Glutamatergic neuron (in vitro differentiated cells): ENCODE results near the gene BRSK2. TPM values are rescaled to one million over a fixed set of nuclear protein-coding genes. Genes with fewer than 3 reads are reported as not detected.

Experiments used
- DNase-seq: peaks from one replicate; pipeline ENCODE4 v3.0.0; 2022
- H3K27ac Mint-ChIP-seq: one replicate; pipeline ENCODE4 v1.8.0; 2020; ENCODE audit warnings: mild to moderate bottlenecking, mixed read lengths, inconsistent platforms; ENCODE audit not compliant: unreplicated experiment
- H3K27me3 Mint-ChIP-seq: one replicate; pipeline ENCODE4 v1.8.0; 2020; ENCODE audit warnings: mild to moderate bottlenecking, moderate library complexity, mixed read lengths, inconsistent platforms; ENCODE audit not compliant: unreplicated experiment
- H3K36me3 Mint-ChIP-seq: one replicate; pipeline ENCODE4 v1.8.0; 2020; ENCODE audit warnings: mild to moderate bottlenecking, mixed read lengths, inconsistent platforms; ENCODE audit not compliant: unreplicated experiment
- H3K4me1 Mint-ChIP-seq: one replicate; pipeline ENCODE4 v1.8.0; 2020; ENCODE audit warnings: mild to moderate bottlenecking, low read depth, mixed read lengths, inconsistent platforms; ENCODE audit not compliant: unreplicated experiment
- H3K4me3 Mint-ChIP-seq: one replicate; pipeline ENCODE4 v1.8.0; 2020; ENCODE audit warnings: mild to moderate bottlenecking, mixed read lengths, inconsistent platforms; ENCODE audit not compliant: unreplicated experiment
- H3K9me3 Mint-ChIP-seq: one replicate; pipeline ENCODE4 v1.8.0; 2020; ENCODE audit warnings: mild to moderate bottlenecking, moderate library complexity, mixed read lengths, inconsistent platforms; ENCODE audit not compliant: unreplicated experiment
- total RNA-seq: library from RNA; stranded (reverse); fragmentation: NEBNext Ultra II Directional; extraction: Animal tissue kit (Norgen Biotek cat#: 25700); gene quantifications from one replicate; pipeline ENCODE4 v1.2.1, GENCODE V29; 2021; ENCODE audit not compliant: unreplicated experiment
- TF ChIP-seq, protein P1 (sequence below): fragments of 200-600 bp; sonication (generic); IDR thresholded peaks from one replicate; pipeline ENCODE4 v1.5.0; 2021; ENCODE audit not compliant: partially characterized antibody, unreplicated experiment

The BRSK2 gene
- total RNA-seq, 1 donor from 2014 or later = 207 TPM

GRCh38 chr11:1399386-1400316, 9.9 kb downstream of the BRSK2 start:
- TF ChIP-seq, protein P1, sequence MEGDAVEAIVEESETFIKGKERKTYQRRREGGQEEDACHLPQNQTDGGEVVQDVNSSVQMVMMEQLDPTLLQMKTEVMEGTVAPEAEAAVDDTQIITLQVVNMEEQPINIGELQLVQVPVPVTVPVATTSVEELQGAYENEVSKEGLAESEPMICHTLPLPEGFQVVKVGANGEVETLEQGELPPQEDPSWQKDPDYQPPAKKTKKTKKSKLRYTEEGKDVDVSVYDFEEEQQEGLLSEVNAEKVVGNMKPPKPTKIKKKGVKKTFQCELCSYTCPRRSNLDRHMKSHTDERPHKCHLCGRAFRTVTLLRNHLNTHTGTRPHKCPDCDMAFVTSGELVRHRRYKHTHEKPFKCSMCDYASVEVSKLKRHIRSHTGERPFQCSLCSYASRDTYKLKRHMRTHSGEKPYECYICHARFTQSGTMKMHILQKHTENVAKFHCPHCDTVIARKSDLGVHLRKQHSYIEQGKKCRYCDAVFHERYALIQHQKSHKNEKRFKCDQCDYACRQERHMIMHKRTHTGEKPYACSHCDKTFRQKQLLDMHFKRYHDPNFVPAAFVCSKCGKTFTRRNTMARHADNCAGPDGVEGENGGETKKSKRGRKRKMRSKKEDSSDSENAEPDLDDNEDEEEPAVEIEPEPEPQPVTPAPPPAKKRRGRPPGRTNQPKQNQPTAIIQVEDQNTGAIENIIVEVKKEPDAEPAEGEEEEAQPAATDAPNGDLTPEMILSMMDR = no peak
- Mint-ChIP-seq H3K4me1 (peaks cover 8% of the 10 kb centered on the region), H3K9me3 (peaks cover 9% of the 10 kb centered on the region), H3K4me3 (no peak overlapping the region), H3K27me3 (peaks cover 16% of the 10 kb centered on the region), H3K27ac (peak overlapping the region; percentile 59), H3K36me3 (no peaks in the 10 kb centered on the region)
- peak; percentile 19 for DNase-seq

- H3K4me1 Mint-ChIP-seq = peaks cover 11% of the 10 kb centered on the region
- peak; percentile 20 for DNase-seq
- peaks cover 18% of the 10 kb centered on the region for H3K27me3 Mint-ChIP-seq
- TF ChIP-seq, protein P1 = no peak
- peaks cover 11% of the 10 kb centered on the region for H3K9me3 Mint-ChIP-seq
- peak overlapping the region; percentile 52 for H3K4me3 Mint-ChIP-seq
- no peak overlapping the region for H3K27ac Mint-ChIP-seq
- H3K36me3 Mint-ChIP-seq = no peaks in the 10 kb centered on the region
These were observed 10.8 kb downstream of the BRSK2 start for GRCh38 chr11:1400317-1401170.

DNA sequence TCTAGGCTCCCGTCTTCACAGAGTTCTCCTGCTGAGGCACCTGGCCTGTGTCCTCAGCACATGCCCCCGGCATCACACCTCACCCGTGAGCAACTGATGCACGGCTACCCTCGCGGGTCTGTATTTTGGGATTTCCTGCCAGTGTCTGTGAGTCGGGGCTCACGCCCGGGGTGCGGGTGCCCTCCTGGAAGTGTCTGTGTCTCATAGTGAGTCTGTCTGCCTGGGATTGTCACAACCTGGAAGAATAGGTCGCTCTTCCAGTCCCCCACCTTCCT, 11.4 kb downstream of the BRSK2 start:
- TF ChIP-seq, protein P1 = no peak
- DNase-seq = no peak
- peak overlapping the region; percentile 52 for H3K4me3 Mint-ChIP-seq
- H3K4me1 Mint-ChIP-seq = peaks cover 10% of the 10 kb centered on the region
- H3K27me3 Mint-ChIP-seq = peaks cover 16% of the 10 kb centered on the region
- H3K36me3 Mint-ChIP-seq = no peaks in the 10 kb centered on the region
- H3K9me3 Mint-ChIP-seq = peaks cover 9% of the 10 kb centered on the region
- peak overlapping the region; percentile 64 for H3K27ac Mint-ChIP-seq

GRCh38 chr11:1401656-1402221, 12.0 kb downstream of the BRSK2 start:
- peak; percentile 35 for DNase-seq
- Mint-ChIP-seq H3K27ac (no peak overlapping the region), H3K27me3 (peaks cover 20% of the 10 kb centered on the region), H3K36me3 (no peaks in the 10 kb centered on the region), H3K9me3 (peaks cover 11% of the 10 kb centered on the region), H3K4me1 (peaks cover 12% of the 10 kb centered on the region), H3K4me3 (peak overlapping the region; percentile 52)
- TF ChIP-seq, protein P1 = no peak
